ENCODE data around the gene MSMB. TPM values are rescaled to one million over a fixed set of nuclear protein-coding genes. Genes with fewer than 3 reads are reported as not detected.

Gene MSMB
- total RNA-seq, 1 experiment from 2014 or later, result not detected

- no peak overlapping the region for H2AFZ ChIP-seq
- peaks cover 84% of the 10 kb centered on the region for H3K79me2 ChIP-seq (ENCODE audit: low read depth)
- no peaks in the 10 kb centered on the region for H3K9me3 ChIP-seq (ENCODE audit: insufficient read depth, low read depth)
- no peak overlapping the region for H3K27ac ChIP-seq
- BruUV-seq (replicated peaks), result no TSS peak
- intact Hi-C loops (cut with micrococcal nuclease; ENCODE audit: unreplicated experiment), result no loop called here
- POLR2A ChIA-PET (ENCODE audit: unreplicated experiment), result interaction anchor here (0.7 kb wide), 1 partner anchor 210 kb away, joined by 3 read pairs; no protein-coding TSS in a partner anchor
- no peak for TF ChIP-seq CTCF (conservative IDR thresholded peaks at IDR 0.05)
- TF ChIP-seq EZH2 (IDR thresholded peaks at IDR 0.05; ENCODE audit: low read depth), result no peak
- H3K9me2 ChIP-seq (ENCODE audit: insufficient read depth), result no peaks in the 10 kb centered on the region
- peaks cover 30% of the 10 kb centered on the region for H3K4me1 ChIP-seq (replicated peaks; ENCODE audit: insufficient read depth)
- no peak for DNase-seq
- no peak overlapping the region for H3K4me3 ChIP-seq
- H4K20me1 ChIP-seq (ENCODE audit: insufficient read depth), result peaks cover 55% of the 10 kb centered on the region
- H3F3A ChIP-seq (ENCODE audit: insufficient read depth, low read depth), result peaks cover 35% of the 10 kb centered on the region; the same call in 1 of the 2 replicates
- H3K27me3 ChIP-seq (ENCODE audit: insufficient read depth, low read depth), result no peaks in the 10 kb centered on the region
- no peak overlapping the region for H3K4me2 ChIP-seq
- CTCF ChIA-PET, result no interaction called here
- H3K36me3 ChIP-seq (ENCODE audit: low read depth), result peaks cover 39% of the 10 kb centered on the region
These were observed 28.3 kb downstream of the MSMB start for GRCh38 chr10:46017733-46018132.

GRCh38 chr10:46016811-46017210 is 29.3 kb downstream of the MSMB start:
- ChIA-PET CTCF (no interaction called here), POLR2A (ENCODE audit: unreplicated experiment) (no interaction called here)
- TF ChIP-seq EZH2 (IDR thresholded peaks at IDR 0.05; ENCODE audit: low read depth), result no peak
- TF ChIP-seq CTCF (conservative IDR thresholded peaks at IDR 0.05), result no peak
- H3K36me3 ChIP-seq (ENCODE audit: low read depth), result peaks cover 46% of the 10 kb centered on the region
- no peak overlapping the region for H3K27ac ChIP-seq
- no peaks in the 10 kb centered on the region for H3K9me3 ChIP-seq (ENCODE audit: insufficient read depth, low read depth)
- peaks cover 76% of the 10 kb centered on the region for H3K79me2 ChIP-seq (ENCODE audit: low read depth)
- no peak overlapping the region for H3K4me2 ChIP-seq
- H4K20me1 ChIP-seq (ENCODE audit: insufficient read depth), result peaks cover 55% of the 10 kb centered on the region
- H3K27me3 ChIP-seq (ENCODE audit: insufficient read depth, low read depth), result no peaks in the 10 kb centered on the region
- peaks cover 25% of the 10 kb centered on the region for H3K4me1 ChIP-seq (replicated peaks; ENCODE audit: insufficient read depth)
- H3F3A ChIP-seq (ENCODE audit: insufficient read depth, low read depth), result peaks cover 26% of the 10 kb centered on the region; the same call in 1 of the 2 replicates
- H3K9me2 ChIP-seq (ENCODE audit: insufficient read depth), result no peaks in the 10 kb centered on the region
- DNase-seq, result no peak
- BruUV-seq (replicated peaks), result no TSS peak
- no peak overlapping the region for H3K4me3 ChIP-seq
- no peak overlapping the region for H2AFZ ChIP-seq
- intact Hi-C loops (cut with micrococcal nuclease; ENCODE audit: unreplicated experiment), result no loop called here

- ChIA-PET CTCF (no interaction called here), POLR2A (ENCODE audit: unreplicated experiment) (interaction anchor here (0.7 kb wide), 1 partner anchor 661 kb away, joined by 4 read pairs; no protein-coding TSS in a partner anchor)
- intact Hi-C loops (cut with micrococcal nuclease; ENCODE audit: unreplicated experiment), result no loop called here
- no TSS peak for BruUV-seq (replicated peaks)
- Histone ChIP-seq H3F3A (ENCODE audit: insufficient read depth, low read depth) (peaks cover 21% of the 10 kb centered on the region; the same call in 1 of the 2 replicates), H3K4me3 (no peak overlapping the region), H3K36me3 (ENCODE audit: low read depth) (peaks cover 46% of the 10 kb centered on the region), H3K79me2 (ENCODE audit: low read depth) (peaks cover 70% of the 10 kb centered on the region), H3K4me1 (replicated peaks; ENCODE audit: insufficient read depth) (peaks cover 18% of the 10 kb centered on the region), H3K9me3 (ENCODE audit: insufficient read depth, low read depth) (no peaks in the 10 kb centered on the region), H2AFZ (no peak overlapping the region), H3K4me2 (no peak overlapping the region), H4K20me1 (ENCODE audit: insufficient read depth) (peaks cover 51% of the 10 kb centered on the region), H3K27ac (no peak overlapping the region), H3K9me2 (ENCODE audit: insufficient read depth) (no peaks in the 10 kb centered on the region), H3K27me3 (ENCODE audit: insufficient read depth, low read depth) (no peaks in the 10 kb centered on the region)
- no peak for DNase-seq
- TF ChIP-seq EZH2 (IDR thresholded peaks at IDR 0.05; ENCODE audit: low read depth) (no peak), CTCF (conservative IDR thresholded peaks at IDR 0.05) (no peak)
These were observed 29.9 kb downstream of the MSMB start for GRCh38 chr10:46016190-46016589.

Measured in PC-9 (cell line).